PC-3 (cell line): ENCODE measurements around the gene TRAPPC10. TPM values are rescaled to one million over a fixed set of nuclear protein-coding genes. Genes with fewer than 3 reads are reported as not detected.

Source experiments
- ATAC-seq: fragments of 200-7000 bp; cut with Tn5 transposase; 2 replicates; pipeline ENCODE4 v1.9.1; 2020; ENCODE audit warnings: mild to moderate bottlenecking, moderate library complexity
- BruUV-seq: library from RNA; stranded (reverse); fragments of 400-500 nt; replicated peaks from 2 replicates; lab custom pipeline; 2021; lab: Mats Ljungman, UMichigan
- CTCF ChIA-PET: fragments of 300-600 bp; sonication (Branson Sonifier 250); formaldehyde crosslinking; loops from one replicate; lab custom pipeline; 2022; ENCODE audit warnings: antibody characterized with exemption; lab: Charles Lee
- POLR2A ChIA-PET: fragments of 300-600 bp; sonication (Branson Sonifier 250); formaldehyde crosslinking; loops from one replicate; lab custom pipeline; 2022; ENCODE audit warnings: antibody characterized with exemption; ENCODE audit not compliant: unreplicated experiment; lab: Charles Lee
- DNase-seq: peaks from one replicate; pipeline ENCODE4 v3.0.0-alpha.2; 2015
- H2AFZ ChIP-seq: fragments of 300-600 bp; sonication (generic); 2 replicates; pipeline ENCODE4 v1.6.0; 2016; ENCODE audit warnings: antibody characterized with exemption, low read length
- H3F3A ChIP-seq: fragments of 300-600 bp; sonication (generic); one replicate; pipeline ENCODE4 v1.6.0; 2017; ENCODE audit warnings: antibody characterized with exemption, low read length, control low read depth, mild to moderate bottlenecking; ENCODE audit not compliant: unreplicated experiment
- H3K27ac ChIP-seq: fragments of 300-600 bp; sonication (generic); 2 replicates; pipeline ENCODE4 v1.5.1; 2016; ENCODE audit warnings: mild to moderate bottlenecking, low read length
- H3K27me3 ChIP-seq: fragments of 300-600 bp; sonication (generic); 2 replicates; pipeline ENCODE4 v1.6.1; 2016; ENCODE audit warnings: low read length, mixed read lengths
- H3K36me3 ChIP-seq: fragments of 300-600 bp; sonication (generic); 2 replicates; pipeline ENCODE4 v1.6.1; 2016; ENCODE audit warnings: low read depth, mixed run types, low read length, mixed read lengths
- H3K4me1 ChIP-seq: fragments of 300-600 bp; sonication (generic); 2 replicates; pipeline ENCODE4 v1.5.1; 2016; ENCODE audit warnings: low read length; ENCODE audit not compliant: insufficient read depth
- H3K4me2 ChIP-seq: fragments of 300-600 bp; sonication (generic); 2 replicates; pipeline ENCODE4 v1.6.0; 2016; ENCODE audit warnings: low read length
- H3K4me3 ChIP-seq: fragments of 300-600 bp; sonication (generic); 2 replicates; pipeline ENCODE4 v1.5.1; 2016; ENCODE audit warnings: mild to moderate bottlenecking, low read length, mixed read lengths
- H3K79me2 ChIP-seq: fragments of 300-600 bp; sonication (generic); 2 replicates; pipeline ENCODE4 v1.6.1; 2017; ENCODE audit warnings: low read length, mixed read lengths
- H3K9ac ChIP-seq: fragments of 300-600 bp; sonication (generic); 2 replicates; pipeline ENCODE4 v1.6.0; 2016; ENCODE audit warnings: mild to moderate bottlenecking, low read length
- H3K9me2 ChIP-seq: fragments of 300-600 bp; sonication (generic); replicated peaks from 2 replicates; pipeline ENCODE4 v1.6.1; 2016; ENCODE audit warnings: mixed run types, low read length, mixed read lengths
- H3K9me3 ChIP-seq: fragments of 300-600 bp; sonication (generic); 2 replicates; pipeline ENCODE4 v1.6.1; 2016; ENCODE audit warnings: low read length, mixed read lengths
- H4K20me1 ChIP-seq: fragments of 300-600 bp; sonication (generic); 2 replicates; pipeline ENCODE4 v1.6.1; 2016; ENCODE audit warnings: low read length, mixed read lengths
- CTCF ChIP-seq: fragments of 300-600 bp; sonication (generic); conservative IDR thresholded peaks from 2 replicates; pipeline ENCODE4 v1.5.1; 2017; ENCODE audit warnings: antibody characterized with exemption, low read depth, mild to moderate bottlenecking, low read length
- EZH2 ChIP-seq: fragments of 300-600 bp; sonication (generic); IDR thresholded peaks from one replicate; pipeline ENCODE4 v1.6.1; 2017; ENCODE audit warnings: antibody characterized with exemption, mild to moderate bottlenecking, low read length; ENCODE audit not compliant: unreplicated experiment
- EZH2phosphoT487 ChIP-seq: fragments of 300-600 bp; sonication (generic); IDR thresholded peaks from 2 replicates; pipeline ENCODE4 v1.6.1; 2018; ENCODE audit warnings: mild to moderate bottlenecking, antibody characterized with exemption, low read length, borderline replicate concordance
- intact Hi-C: fragments of 100-400 bp; cut with micrococcal nuclease; formaldehyde crosslinking; loops from 2 replicates; pipeline ENCODE4 v1.9.0; 2023
- total RNA-seq: library from RNA; depleted of rRNA; stranded (reverse); fragments of >200 nt; gene quantifications from 2 replicates; pipeline ENCODE4 v1.2.3, GENCODE V29; 2014

Gene TRAPPC10
- total RNA-seq, 1 experiment from 2014 or later, result 31.4 TPM

- no peak for DNase-seq
- H3K9me2 ChIP-seq, result no peaks in the 10 kb centered on the region
- no peak overlapping the region for H3K4me2 ChIP-seq
- no peak overlapping the region for H2AFZ ChIP-seq
- no TSS peak for BruUV-seq
- no peak overlapping the region for H3K27ac ChIP-seq
- ChIA-PET CTCF (no interaction called here), POLR2A (no interaction called here)
- no peak for ATAC-seq
- H3K4me3 ChIP-seq, result no peak overlapping the region
- no peaks in the 10 kb centered on the region for H3K9me3 ChIP-seq
- no peaks in the 10 kb centered on the region for H3K79me2 ChIP-seq
- H4K20me1 ChIP-seq, result no peaks in the 10 kb centered on the region
- no peaks in the 10 kb centered on the region for H3F3A ChIP-seq
- intact Hi-C loops, result no loop called here
- H3K9ac ChIP-seq, result no peak overlapping the region
- peaks cover 9% of the 10 kb centered on the region for H3K4me1 ChIP-seq
- TF ChIP-seq EZH2phosphoT487 (no peak), CTCF (no peak)
- no peaks in the 10 kb centered on the region for H3K36me3 ChIP-seq
- no peaks in the 10 kb centered on the region for H3K27me3 ChIP-seq
These were observed 26.3 kb upstream of the TRAPPC10 start for GRCh38 chr21:43985690-43986251.

- BruUV-seq, result no TSS peak
- no peak for ATAC-seq
- Histone ChIP-seq H3K27me3 (no peaks in the 10 kb centered on the region), H4K20me1 (no peaks in the 10 kb centered on the region), H3F3A (no peaks in the 10 kb centered on the region), H3K36me3 (no peaks in the 10 kb centered on the region), H3K27ac (no peak overlapping the region), H3K9me2 (no peaks in the 10 kb centered on the region), H3K4me2 (no peak overlapping the region), H3K9ac (no peak overlapping the region), H3K79me2 (no peaks in the 10 kb centered on the region), H3K4me1 (no peaks in the 10 kb centered on the region), H2AFZ (no peak overlapping the region), H3K9me3 (no peaks in the 10 kb centered on the region), H3K4me3 (no peak overlapping the region)
- TF ChIP-seq CTCF (no peak), EZH2 (no peak), EZH2phosphoT487 (no peak)
- DNase-seq, result no peak
- POLR2A ChIA-PET, result no interaction called here
- intact Hi-C loops, result no loop called here
- CTCF ChIA-PET, result no interaction called here
These were observed 25.3 kb upstream of the TRAPPC10 start for GRCh38 chr21:43986544-43987451.

- intact Hi-C loops, result no loop called here
- no peak for TF ChIP-seq CTCF
- TF ChIP-seq EZH2phosphoT487, result no peak
- TF ChIP-seq EZH2, result no peak
- H3K36me3 ChIP-seq, result no peaks in the 10 kb centered on the region
- H3K4me1 ChIP-seq, result no peaks in the 10 kb centered on the region
- DNase-seq, result no peak
- ATAC-seq, result no peak
- no peaks in the 10 kb centered on the region for H3F3A ChIP-seq
- ChIA-PET CTCF (no interaction called here), POLR2A (no interaction called here)
- H4K20me1 ChIP-seq, result no peaks in the 10 kb centered on the region
- H3K4me3 ChIP-seq, result no peak overlapping the region
- no peaks in the 10 kb centered on the region for H3K79me2 ChIP-seq
- H3K27ac ChIP-seq, result no peak overlapping the region
- no peaks in the 10 kb centered on the region for H3K9me3 ChIP-seq
- no peak overlapping the region for H3K4me2 ChIP-seq
- H2AFZ ChIP-seq, result no peak overlapping the region
- BruUV-seq, result no TSS peak
- no peak overlapping the region for H3K9ac ChIP-seq
- H3K9me2 ChIP-seq, result no peaks in the 10 kb centered on the region
- H3K27me3 ChIP-seq, result no peaks in the 10 kb centered on the region
These were observed 24.6 kb upstream of the TRAPPC10 start for GRCh38 chr21:43987509-43987908.
